NCI-H1105 (cell line): ENCODE results near the gene BID.
"Not testable (repeated sequence)": the region's sequence is repeated elsewhere in the genome, so short reads cannot be mapped to it uniquely, and the experiment has no call there.

Experiments
- DNase-seq: peaks from one replicate; lab custom pipeline; 2025; lab: John Stamatoyannopoulos, UW

BID gene

DNA sequence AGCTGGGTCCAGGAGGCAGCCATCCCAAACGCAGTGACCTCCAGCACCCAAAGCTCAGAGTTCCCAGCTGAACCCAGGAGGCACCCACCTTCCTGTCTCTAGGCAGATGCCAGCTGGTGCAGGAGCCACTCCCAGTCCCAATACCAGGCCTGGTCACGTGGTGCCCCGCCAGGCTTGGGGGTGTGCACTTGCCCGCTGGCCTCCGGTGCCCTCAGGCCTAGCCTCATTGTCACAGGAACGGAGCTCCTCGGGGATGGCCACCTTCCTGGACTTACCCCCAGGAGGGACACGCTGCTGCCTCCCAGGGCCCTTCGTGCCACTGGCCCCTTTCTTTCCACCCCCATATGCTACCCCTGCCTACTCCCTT is 4.6 kb downstream of the BID start:
- DNase-seq, result no peak

DNA sequence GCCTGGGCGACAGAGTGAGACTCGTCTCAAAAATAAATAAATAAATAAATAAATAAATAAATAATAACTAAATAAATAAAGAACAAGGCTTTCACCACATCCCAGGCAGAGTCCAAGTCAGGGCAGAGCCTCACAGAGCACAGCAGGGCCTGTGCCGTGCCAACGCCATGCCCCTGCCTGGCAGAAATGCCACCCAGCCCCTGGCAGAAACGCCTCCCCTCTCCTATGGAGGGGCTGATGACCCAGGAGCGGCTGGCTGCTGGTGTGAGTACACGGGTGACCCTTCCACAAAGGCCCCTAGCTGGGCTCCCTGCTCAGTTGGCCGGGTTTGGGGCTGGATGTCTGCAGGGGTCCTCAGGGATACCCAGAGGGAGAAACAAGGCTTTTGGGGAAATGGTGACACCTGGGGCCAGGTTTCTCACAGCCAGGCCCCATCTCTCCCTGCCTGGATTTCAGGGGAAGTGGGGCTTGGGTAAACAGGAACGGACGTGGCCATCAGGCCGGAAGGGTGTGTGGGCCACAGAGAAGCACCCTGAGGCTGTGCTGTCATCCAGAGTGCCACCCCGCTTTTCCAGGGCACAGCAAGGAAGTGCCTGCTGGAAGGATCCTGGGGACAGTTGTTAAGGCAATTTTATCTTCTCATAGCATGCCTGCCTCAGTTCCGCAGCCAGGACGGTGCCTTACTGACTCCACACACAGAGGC is 5.1 kb downstream of the BID start:
- no peak for DNase-seq

GRCh38 chr22:17767233-17768065 is 6.8 kb downstream of the BID start:
- no peak for DNase-seq

DNA sequence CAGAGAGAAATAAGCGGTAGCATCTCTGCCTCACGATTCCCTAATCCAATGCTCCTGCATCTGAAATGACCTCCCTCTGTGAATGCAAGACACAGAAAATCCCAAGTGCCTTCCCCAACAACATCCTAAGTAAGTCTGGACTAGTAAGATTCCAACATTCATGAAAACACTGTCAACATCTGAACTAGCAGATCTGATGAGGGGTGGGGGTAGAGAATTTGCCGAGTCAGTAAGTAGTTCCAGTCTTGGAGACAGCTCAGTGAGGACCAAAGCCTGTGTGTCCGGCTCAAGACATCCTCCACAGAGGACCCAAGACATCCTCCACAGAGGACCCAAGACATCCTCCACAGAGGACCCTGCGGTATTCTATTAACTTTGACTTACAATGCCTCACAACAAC is 9.4 kb downstream of the BID start:
- DNase-seq, result not testable (repeated sequence)

DNA sequence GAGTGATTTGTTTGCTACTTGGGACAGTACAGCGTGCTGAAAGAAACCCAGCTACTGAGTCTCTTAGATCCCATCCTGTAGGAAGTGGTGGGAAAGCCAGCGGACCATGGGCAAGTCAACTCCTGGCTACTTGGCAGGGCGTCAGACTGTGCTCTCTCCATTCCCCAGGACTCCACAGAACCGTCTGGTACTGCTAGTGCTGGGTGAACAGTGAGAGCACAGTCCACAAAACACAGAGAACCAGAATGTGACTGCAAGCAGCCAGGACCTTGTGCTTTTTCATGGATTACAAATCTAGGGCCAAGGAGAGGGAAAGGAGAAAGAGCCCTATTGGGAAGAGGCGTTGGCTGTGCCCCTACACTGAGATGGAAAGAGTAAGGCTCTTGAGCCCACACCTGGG is 10.2 kb downstream of the BID start:
- DNase-seq, result no peak

- not testable (repeated sequence) for DNase-seq
Measured at GRCh38 chr22:17763442-17763841, 10.8 kb downstream of the BID start.

GRCh38 chr22:17761138-17761488 is 13.2 kb downstream of the BID start:
- DNase-seq, result no peak

GRCh38 chr22:17754233-17754925 is 19.9 kb downstream of the BID start:
- DNase-seq, result no peak

- DNase-seq, result no peak
Measured at GRCh38 chr22:17753401-17753989, 20.8 kb downstream of the BID start.

GRCh38 chr22:17751596-17751995 is 22.7 kb downstream of the BID start:
- DNase-seq, result no peak

DNA sequence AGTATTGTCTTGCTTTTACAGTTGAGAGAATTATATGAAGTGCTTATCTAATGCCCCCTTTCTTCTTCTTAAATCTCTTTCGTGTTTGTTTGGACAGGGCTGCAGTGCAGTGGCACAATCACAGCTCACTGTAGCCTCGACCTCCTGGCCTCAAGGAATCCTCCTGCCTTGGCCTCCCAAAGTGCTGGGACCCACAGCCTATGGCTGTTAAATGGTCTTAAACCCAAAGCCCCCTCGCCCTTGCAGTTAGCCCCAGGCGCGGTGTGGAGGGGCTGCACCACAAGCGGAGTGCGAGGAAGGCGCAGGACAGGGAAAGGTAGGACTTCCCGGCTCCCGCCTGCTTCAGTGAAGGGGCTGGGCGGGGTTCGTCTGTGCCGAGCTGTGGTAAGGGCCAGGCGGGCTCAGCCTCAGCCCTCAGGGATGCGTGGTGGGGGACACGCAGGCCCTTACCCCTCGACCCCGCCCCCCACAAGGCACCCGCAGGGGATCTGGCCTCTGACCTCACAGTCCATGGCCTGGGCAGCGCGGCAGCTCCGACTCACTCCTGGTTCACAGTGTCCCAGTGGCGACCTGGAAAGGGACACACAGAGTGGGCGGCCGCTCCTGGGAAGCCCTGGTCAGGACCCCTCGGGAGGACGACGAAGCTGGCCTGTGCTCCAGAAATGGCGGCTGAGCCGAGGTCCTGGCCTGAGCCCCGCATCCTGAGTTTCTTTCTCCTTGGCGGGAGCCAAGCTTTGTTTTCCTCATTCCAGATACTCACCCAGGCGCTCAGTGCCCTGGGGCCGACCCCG is 24.5 kb downstream of the BID start:
- DNase-seq, result no peak

DNA sequence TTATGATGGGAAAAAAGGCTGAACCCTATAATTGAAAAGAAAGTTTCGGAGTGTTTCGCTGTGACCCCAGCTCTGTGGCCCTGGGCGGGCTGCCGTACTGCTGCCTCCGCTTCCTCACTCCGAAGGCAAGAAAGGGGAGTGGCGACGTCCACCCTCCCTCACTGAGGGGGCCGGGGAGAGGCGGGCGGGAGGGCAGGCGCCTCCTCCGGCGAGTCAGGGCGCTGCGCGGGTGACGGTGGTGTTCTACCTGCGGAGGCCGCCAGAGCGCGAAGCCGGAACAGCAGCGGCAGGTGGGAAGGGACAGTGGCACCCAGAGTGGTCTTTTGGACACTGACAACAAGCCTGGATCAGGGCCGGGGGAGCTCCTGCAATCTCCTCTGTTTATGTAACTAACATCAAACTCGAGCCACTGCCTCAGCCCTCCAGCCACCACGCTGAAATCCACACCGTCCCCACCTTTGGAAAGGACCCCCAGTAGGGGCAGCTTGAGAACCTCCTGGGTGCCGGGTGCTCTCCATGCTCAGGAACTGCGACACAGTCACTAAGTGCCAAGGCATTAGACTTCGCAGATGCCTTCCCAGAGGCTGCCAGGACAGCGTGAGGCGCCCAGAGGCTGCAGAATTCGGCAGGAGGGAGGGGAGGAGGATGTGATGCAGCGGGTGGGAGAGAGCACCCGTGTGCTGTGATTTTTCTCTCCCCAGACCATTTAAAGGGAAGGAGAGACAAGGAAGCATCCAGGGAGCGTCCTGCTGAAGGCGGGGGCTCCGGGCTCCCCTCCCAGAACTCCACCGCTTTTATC is 25.5 kb downstream of the BID start:
- DNase-seq, result no peak

DNA sequence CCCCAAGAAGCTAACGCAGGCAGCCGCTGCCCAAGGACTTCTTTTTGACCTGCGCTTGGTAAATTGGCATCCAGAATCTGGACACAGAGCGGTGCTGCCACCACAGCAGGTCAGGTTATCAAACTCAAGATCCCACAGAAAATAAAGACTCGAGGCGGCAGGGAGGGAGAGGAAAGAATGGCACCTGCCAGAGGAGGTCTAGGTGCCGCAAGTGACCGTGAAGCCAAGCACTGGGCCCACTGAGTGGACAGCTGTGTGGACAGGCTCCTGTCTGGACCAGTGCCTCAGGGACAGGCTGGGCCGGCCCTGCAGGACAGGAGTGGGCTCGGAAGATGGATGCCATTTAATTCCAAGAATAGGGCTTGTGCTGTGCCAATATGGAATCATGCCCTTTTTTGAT is 27.4 kb downstream of the BID start:
- DNase-seq, result no peak

GRCh38 chr22:17744430-17744829 is 29.8 kb downstream of the BID start:
- DNase-seq, result no peak

GRCh38 chr22:17743661-17744411 is 30.4 kb downstream of the BID start:
- DNase-seq, result no peak

DNA sequence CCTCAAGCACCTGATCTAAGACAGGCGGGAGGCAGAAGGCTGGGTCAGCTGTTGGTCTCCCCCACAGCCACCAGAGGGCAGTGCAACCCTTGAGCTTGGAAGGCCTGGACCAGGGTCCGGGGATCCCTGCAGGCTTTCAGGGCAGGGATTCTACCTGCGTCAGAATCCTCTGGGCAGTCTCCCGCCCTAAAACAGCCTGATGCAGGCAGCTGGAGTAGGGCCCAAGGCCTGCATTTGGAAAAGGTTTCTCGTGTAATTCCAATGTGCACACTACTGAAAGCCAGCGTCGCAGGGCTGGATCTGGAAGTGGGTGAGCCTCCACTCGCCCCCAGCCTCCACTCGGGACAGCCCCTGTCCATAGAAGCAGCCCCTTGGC is 31.8 kb downstream of the BID start:
- DNase-seq, result peak; percentile 20

DNA sequence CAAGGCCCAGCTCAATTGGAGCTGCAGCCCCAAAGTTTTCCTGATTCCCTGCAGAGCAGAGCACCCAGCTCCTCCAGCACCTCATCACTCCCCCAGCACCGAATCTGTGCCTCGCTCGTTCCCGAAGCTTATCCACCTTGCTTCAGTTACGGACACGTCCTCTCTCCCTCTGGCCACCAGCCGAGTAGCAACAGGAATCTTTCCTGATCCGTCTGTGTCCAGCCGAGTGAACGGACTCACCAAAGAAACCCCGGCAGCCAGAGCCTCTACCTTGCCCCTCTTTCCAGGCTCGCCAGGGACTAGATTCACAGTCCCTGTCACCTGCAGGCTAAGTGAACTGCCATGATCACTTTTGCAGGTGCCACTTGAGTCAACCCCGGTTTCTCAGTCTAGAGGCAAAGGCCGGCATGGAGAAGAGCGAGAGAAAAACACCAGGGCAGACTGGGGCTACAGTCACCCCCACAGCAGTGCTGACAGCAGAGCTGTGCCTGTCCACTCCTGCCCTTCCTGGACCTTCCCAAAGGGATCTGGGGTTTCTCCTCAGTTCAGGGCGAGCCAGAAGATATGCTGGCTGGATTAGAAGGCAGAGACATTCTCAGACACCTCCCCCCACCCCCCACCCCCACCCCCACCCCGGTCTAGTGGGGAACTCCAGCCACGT is 32.3 kb downstream of the BID start:
- DNase-seq, result no peak

- no peak for DNase-seq
Measured at GRCh38 chr22:17739196-17739975, 34.9 kb downstream of the BID start.
